Psoas muscle (tissue), 8 donors: ENCODE results near the gene PLEKHG5. TPM values are rescaled to one million over a fixed set of nuclear protein-coding genes. Genes with fewer than 3 reads are reported as not detected.

Experiments used
- ATAC-seq, 4 donors: fragments of 200-7000 bp; cut with Tn5 transposase; one replicate each; pipeline ENCODE4 v1.9.1; 2020; ENCODE audit warnings: moderate library complexity in 3 of 4, mild to moderate bottlenecking in 2 of 4
- DNase-seq, 2 donors: peaks; one replicate each; pipeline ENCODE4 v3.0.0-alpha.2; 2020
- H3K27ac ChIP-seq: fragments of 200-600 bp; one replicate; pipeline ENCODE4 v1.8.0; 2022
- H3K27me3 ChIP-seq, 3 donors: fragments of 200-600 bp in 1 of 3; one replicate each; pipeline versions ENCODE4 v1.6.1 to v1.8.0; 2013 to 2022; ENCODE audit warnings: low read length in 2 of 3, mild to moderate bottlenecking in 2 of 3, moderate library complexity in 1 of 3; ENCODE audit not compliant: insufficient read depth in 3 of 3
- H3K36me3 ChIP-seq, 2 donors: fragments of 200-600 bp in 1 of 2; one replicate each; pipeline versions ENCODE4 v1.6.1 to v1.8.0; 2013 to 2022; ENCODE audit warnings: low read depth in 1 of 2, mild to moderate bottlenecking in 1 of 2, moderate library complexity in 1 of 2; ENCODE audit not compliant: insufficient read depth in 1 of 2
- H3K4me1 ChIP-seq: fragments of 200-600 bp; one replicate; pipeline ENCODE4 v1.8.0; 2022
- H3K4me3 ChIP-seq: fragments of 200-600 bp; one replicate; pipeline ENCODE4 v1.8.0; 2022; ENCODE audit warnings: mild to moderate bottlenecking
- H3K9me3 ChIP-seq: fragments of 200-600 bp; one replicate; pipeline ENCODE4 v1.8.0; 2022
- CTCF ChIP-seq: fragments of 200-600 bp; IDR thresholded peaks from one replicate; pipeline ENCODE4 v1.8.0; 2022; ENCODE audit warnings: antibody characterized with exemption
- WGBS, 3 donors: extraction: QIAGEN DNeasy Blood & Tissue Kit; methylation state at CpG; one replicate each; pipeline versions ENCODE4 v1.1.6 to v1.1.7; 2013; 5-methylcytosine and 5-hydroxymethylcytosine counted together
- intact Hi-C, 2 donors: fragments of 100-400 bp; cut with DNase I; formaldehyde crosslinking; loops; one replicate each; pipeline versions ENCODE4 v1.11.0 to v1.14.2; 2022
- polyA plus RNA-seq, 3 donors: library from polyadenylated mRNA; stranded (reverse); fragments of 200-250 nt; gene quantifications; one replicate each; pipeline ENCODE4 v1.2.3, GENCODE V29; 2013
- total RNA-seq, 4 donors: library from RNA; stranded (reverse); fragmentation: NEBNext Ultra II Directional in 2 of 4; extraction: Animal tissue kit (Norgen Biotek cat#: 25700) in 2 of 4; gene quantifications; one replicate each; pipeline versions ENCODE4 v1.2.1 to v1.2.4, GENCODE V29; 2021 to 2023
- donor health status: healthy with polysubstance abuse.
- donor health status: DM: no; HTN: no; CAD: no; lungs with moderate emphysema.
- donor health status: Bipolar disorder and iron deficiency.
- donor health status: healthy.
- donor health status: DM: yes; HTN: yes; CAD: no.
- donor health status: DM: no; HTN: no; CAD: no.
- donor health status: DM: no; HTN: no; CAD: no.
- donor health status: DM: yes; HTN: yes; CAD: no.

Gene PLEKHG5
- total and polyA plus RNA-seq, 7 donors: 1.5 to 3.3 (median 2.6) TPM

- no peak for ATAC-seq
- 5 to 6% (median 6%) methylated on average over 37 to 44 of the region's 44 CpGs for WGBS, 3 donors
- peaks cover 21% of the 10 kb centered on the region for H3K4me1 ChIP-seq
Observed at GRCh38 chr1:6420454-6421042, 70.9 kb downstream of the PLEKHG5 start.

GRCh38 chr1:6419804-6420453, 71.5 kb downstream of the PLEKHG5 start, which contains the start of gene HES2:
HES2 (minus strand) TSS chr1:6419919; CDS start chr1:6419820, 99 bp downstream.
- TF ChIP-seq CTCF: no peak
- peaks cover 21% of the 10 kb centered on the region for H3K4me1 ChIP-seq
- peak in 2 of 4 donors; percentile 34 to 39 for ATAC-seq
- intact Hi-C loops: no loop called here
- 0% methylated on average over 25 to 62 of the region's 62 CpGs for WGBS, 3 donors
- no peak within 1 kb of the TSS for H3K27ac ChIP-seq
- peak within 1 kb of the TSS; percentile 55 for H3K4me3 ChIP-seq
- H3K27me3 ChIP-seq: peaks cover 0 to 97% (median 50%) of the 10 kb centered on the region in 3 donors
- H3K36me3 ChIP-seq: no peaks in the 10 kb centered on the region
- no peaks in the 10 kb centered on the region for H3K9me3 ChIP-seq
- DNase-seq: no peak

More at GRCh38 chr1:6420454-6421042, 70.9 kb downstream of the PLEKHG5 start:
- Histone ChIP-seq H3K4me3 (peak overlapping the region; percentile 55), H3K27ac (no peak overlapping the region), H3K9me3 (no peaks in the 10 kb centered on the region), H3K27me3 (peaks cover 0 to 97% (median 55%) of the 10 kb centered on the region in 3 donors), H3K36me3 (no peaks in the 10 kb centered on the region)
- intact Hi-C loops: no loop called here
- no peak for DNase-seq
- no peak for TF ChIP-seq CTCF

GRCh38 chr1:6419397-6419803, 72.1 kb downstream of the PLEKHG5 start:
- no peak for TF ChIP-seq CTCF

GRCh38 chr1:6418668-6419396, 72.6 kb downstream of the PLEKHG5 start:
- Histone ChIP-seq H3K36me3 (no peaks in the 10 kb centered on the region), H3K27me3 (peaks cover 0 to 98% (median 46%) of the 10 kb centered on the region in 3 donors), H3K27ac (no peak overlapping the region), H3K9me3 (no peaks in the 10 kb centered on the region), H3K4me3 (no peak overlapping the region), H3K4me1 (peaks cover 21% of the 10 kb centered on the region)
- 4 to 7% (median 4%) methylated on average over 49 to 69 of the region's 69 CpGs for WGBS, 3 donors
- no peak for TF ChIP-seq CTCF
- DNase-seq: no peak
- no peak for ATAC-seq
- intact Hi-C loops: no loop called here

More at GRCh38 chr1:6419397-6419803, 72.1 kb downstream of the PLEKHG5 start:
- intact Hi-C loops: no loop called here
- WGBS, 3 donors: 1 to 3% (median 2%) methylated on average over 39 to 48 of the region's 48 CpGs
- H3K27ac ChIP-seq: no peak overlapping the region
- H3K27me3 ChIP-seq: peaks cover 0 to 98% (median 51%) of the 10 kb centered on the region in 3 donors
- DNase-seq (no peak), ATAC-seq (no peak)
- peaks cover 21% of the 10 kb centered on the region for H3K4me1 ChIP-seq
- H3K4me3 ChIP-seq: peak overlapping the region; percentile 55
- no peaks in the 10 kb centered on the region for H3K9me3 ChIP-seq
- no peaks in the 10 kb centered on the region for H3K36me3 ChIP-seq
